HUES48 (cell line): Measurements from ENCODE around the gene RABGAP1L.
"Not testable (repeated sequence)": the region's sequence is repeated elsewhere in the genome, so short reads cannot be mapped to it uniquely, and the experiment has no call there.

Experiments
- H3K27ac ChIP-seq: one replicate; pipeline ENCODE4 v1.7.0; 2013; ENCODE audit warnings: low read depth, low read length, inconsistent platforms
- H3K27me3 ChIP-seq: 2 replicates; pipeline ENCODE4 v1.6.1; 2013; ENCODE audit warnings: mild to moderate bottlenecking, low read length; ENCODE audit not compliant: control insufficient read depth, insufficient read depth
- H3K36me3 ChIP-seq: 2 replicates; pipeline ENCODE4 v1.6.1; 2013; ENCODE audit warnings: low read length; ENCODE audit not compliant: control insufficient read depth, insufficient read depth
- H3K4me1 ChIP-seq: 2 replicates; pipeline ENCODE4 v1.6.1; 2013; ENCODE audit warnings: mild to moderate bottlenecking, low read length; ENCODE audit not compliant: control insufficient read depth, insufficient read depth
- H3K4me3 ChIP-seq: 2 replicates; pipeline ENCODE4 v1.5.1; 2013; ENCODE audit warnings: mild to moderate bottlenecking, low read depth, low read length
- H3K9ac ChIP-seq: 2 replicates; pipeline ENCODE4 v1.6.1; 2013; ENCODE audit warnings: mild to moderate bottlenecking, low read depth, low read length, moderate library complexity
- H3K9me3 ChIP-seq: 2 replicates; pipeline ENCODE4 v1.6.1; 2013; ENCODE audit warnings: low read length; ENCODE audit not compliant: control insufficient read depth, insufficient read depth

Gene RABGAP1L

DNA sequence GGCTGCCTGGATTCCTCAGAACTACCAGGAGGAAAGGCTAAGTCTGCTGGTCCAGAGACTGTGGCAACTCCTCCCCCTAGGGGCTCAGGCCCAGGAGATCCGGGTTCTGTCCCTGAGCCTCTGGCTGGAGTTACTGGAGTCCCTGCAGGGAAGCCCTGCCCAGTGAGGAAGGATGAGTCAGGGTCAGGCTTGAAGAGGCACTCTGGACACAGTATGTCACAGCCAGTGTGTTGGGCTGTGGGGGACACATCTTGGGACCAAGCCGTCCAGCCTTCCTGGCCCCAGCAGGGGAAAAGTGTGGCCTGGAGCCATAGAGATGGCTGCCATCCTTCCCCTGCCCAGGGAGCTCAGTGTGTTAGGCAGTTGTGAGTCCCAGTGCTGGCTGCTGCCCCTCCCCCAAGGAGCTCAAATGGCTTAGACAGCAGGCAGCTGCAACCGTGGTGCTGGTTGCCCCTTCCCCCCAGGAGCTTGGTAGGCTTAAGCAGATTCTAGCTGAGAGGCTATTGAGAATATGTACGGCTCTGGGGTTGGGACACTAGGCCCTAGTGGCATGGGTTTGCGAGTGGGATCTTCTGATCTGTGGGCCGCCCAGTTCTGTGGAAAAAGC, 28.2 kb upstream of the RABGAP1L start:
- Histone ChIP-seq H3K27me3 (no peaks in the 10 kb centered on the region), H3K4me1 (no peaks in the 10 kb centered on the region), H3K4me3 (0 out of 2 replicates have a peak overlapping the region, but pooled peaks have one; percentile 29), H3K27ac (no peak overlapping the region), H3K9ac (no peak overlapping the region), H3K36me3 (no peaks in the 10 kb centered on the region), H3K9me3 (peaks cover 6% of the 10 kb centered on the region; the same call in 1 of the 2 replicates)

DNA sequence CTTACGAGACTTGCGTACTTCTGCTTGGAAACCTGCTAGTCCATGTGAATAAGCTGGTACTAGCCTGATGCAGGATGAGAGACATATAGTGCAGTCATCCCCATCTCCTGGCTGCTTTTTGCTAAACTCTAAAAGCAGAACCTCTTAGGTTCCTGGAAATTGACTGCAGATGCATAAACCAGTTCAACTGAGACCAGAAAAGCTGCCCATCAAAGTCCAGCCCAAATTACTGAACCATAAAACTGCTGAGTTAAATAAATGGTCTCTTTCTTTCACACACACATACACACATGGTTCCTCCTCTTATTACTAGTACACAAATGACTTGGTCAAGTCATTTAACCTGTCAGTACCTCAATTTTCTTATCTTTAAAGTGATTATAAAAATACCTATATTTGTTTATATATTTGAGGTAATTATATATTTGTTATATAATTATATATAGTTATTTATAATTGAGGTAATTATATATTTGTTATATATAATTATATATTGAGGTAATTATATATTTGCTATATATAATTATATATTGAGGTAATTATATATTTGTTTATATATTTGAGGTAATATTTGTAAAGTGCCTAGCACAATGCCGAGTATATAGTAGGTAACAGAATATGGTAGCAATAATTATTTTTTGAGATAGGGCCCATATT, 25.2 kb upstream of the RABGAP1L start:
- Histone ChIP-seq H3K27ac (no peak overlapping the region), H3K4me1 (no peaks in the 10 kb centered on the region), H3K27me3 (no peaks in the 10 kb centered on the region), H3K36me3 (no peaks in the 10 kb centered on the region), H3K4me3 (no peak overlapping the region), H3K9ac (no peak overlapping the region), H3K9me3 (peaks cover 6% of the 10 kb centered on the region; the same call in 1 of the 2 replicates)

DNA sequence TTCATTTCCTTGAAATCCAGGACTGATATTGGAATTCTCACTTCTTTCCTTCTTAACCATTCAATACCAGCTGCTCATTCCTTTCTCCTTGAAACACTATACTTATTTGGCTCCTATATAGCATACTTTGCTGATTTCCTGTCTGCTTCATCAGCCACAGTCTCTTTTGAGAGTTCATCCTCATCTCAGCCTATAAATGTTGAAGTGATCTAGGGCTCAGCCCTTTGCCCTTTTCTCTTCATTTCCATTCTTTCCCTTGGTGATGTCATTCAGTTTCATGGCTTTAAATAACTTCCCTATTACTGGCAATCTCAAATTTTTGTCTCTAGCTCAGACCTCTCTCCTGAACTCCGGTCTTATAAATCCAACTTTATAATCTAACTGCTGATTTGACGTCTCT, 24.1 kb upstream of the RABGAP1L start:
- H3K9ac ChIP-seq = no peak overlapping the region
- H3K27ac ChIP-seq = no peak overlapping the region
- H3K4me3 ChIP-seq = no peak overlapping the region

DNA sequence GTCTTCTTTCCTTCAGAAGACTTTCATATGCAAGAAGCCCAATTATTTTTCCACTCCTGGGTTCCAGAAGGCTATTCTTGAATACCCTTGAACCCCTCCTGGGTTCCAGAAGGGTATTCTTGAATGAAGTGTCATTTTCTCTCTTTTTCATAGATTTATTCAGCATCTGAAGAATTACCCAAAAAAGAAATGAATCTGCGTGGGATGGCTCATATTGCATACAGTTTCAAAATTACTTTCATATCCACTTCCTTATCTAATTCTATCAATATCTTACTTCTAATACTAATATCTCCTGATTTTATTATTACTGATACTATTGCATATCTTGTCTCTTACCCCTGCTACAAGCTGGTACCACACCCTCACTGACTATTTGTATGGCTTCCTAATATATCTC, 22.6 kb upstream of the RABGAP1L start:
- peaks cover 6% of the 10 kb centered on the region; the same call in 1 of the 2 replicates for H3K9me3 ChIP-seq
- H3K9ac ChIP-seq = no peak overlapping the region
- H3K4me1 ChIP-seq = no peaks in the 10 kb centered on the region
- H3K4me3 ChIP-seq = no peak overlapping the region
- H3K27ac ChIP-seq = no peak overlapping the region
- no peaks in the 10 kb centered on the region for H3K36me3 ChIP-seq
- H3K27me3 ChIP-seq = no peaks in the 10 kb centered on the region

More for the DNA sequence above, 24.1 kb upstream of the RABGAP1L start:
- Histone ChIP-seq H3K4me1 (no peaks in the 10 kb centered on the region), H3K27me3 (no peaks in the 10 kb centered on the region), H3K9me3 (peaks cover 6% of the 10 kb centered on the region; the same call in 1 of the 2 replicates), H3K36me3 (no peaks in the 10 kb centered on the region)

DNA sequence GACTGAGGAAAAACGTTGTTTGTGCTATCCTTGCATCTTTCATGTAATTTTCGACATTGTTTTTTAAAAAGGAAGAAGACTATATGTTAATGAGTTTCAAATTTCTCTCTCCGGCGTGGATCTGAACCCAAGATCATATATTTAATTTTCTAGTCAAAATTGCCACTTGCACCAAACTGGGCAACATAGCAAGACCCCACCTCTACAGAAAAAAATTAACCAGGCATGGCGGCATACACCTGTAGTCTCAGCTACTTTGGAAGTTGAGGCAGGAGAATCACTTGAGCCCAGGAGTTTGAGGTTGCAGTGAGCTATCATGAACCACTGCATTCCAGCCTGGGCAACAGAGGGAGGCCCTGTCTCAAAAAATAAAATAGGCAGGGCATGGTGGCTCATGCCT, 16.5 kb upstream of the RABGAP1L start:
- Histone ChIP-seq H3K36me3 (no peaks in the 10 kb centered on the region), H3K4me3 (no peak overlapping the region), H3K27me3 (no peaks in the 10 kb centered on the region), H3K9me3 (no peaks in the 10 kb centered on the region), H3K27ac (no peak overlapping the region), H3K9ac (no peak overlapping the region), H3K4me1 (no peaks in the 10 kb centered on the region)

DNA sequence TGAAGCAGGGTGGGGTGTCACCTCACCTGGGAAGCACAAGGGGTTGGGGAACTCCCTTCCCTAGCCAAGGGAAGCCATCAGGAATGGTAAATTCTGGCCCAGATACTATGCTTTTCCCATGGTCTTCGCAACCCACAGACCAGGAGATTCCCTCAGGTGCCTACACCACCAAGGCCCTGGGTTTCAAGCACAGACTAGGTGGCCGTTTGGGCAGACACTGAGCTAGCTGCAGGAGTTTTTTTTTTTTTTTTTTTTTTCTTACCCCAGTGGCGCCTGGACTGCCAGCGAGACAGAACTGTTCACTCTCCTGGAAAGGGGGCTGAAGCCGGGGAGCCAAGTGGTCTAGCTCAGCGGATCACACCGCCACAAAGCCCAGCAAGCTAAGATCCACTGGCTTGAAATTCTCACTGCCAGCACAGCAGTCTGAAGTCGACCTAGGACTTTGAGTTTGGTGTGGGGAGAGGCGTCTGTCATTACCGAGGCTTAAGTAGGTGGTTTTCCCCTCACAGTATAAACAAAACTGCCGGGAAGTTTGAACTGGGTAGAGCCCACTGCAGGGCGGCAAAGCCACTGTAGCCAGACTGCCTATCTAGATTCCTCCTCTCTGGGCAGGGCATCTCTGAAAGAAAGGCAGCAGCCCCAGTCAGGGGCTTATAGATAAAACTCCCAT, 15.5 kb upstream of the RABGAP1L start:
- H3K9me3 ChIP-seq, H3K9ac ChIP-seq, H3K36me3 ChIP-seq, H3K27me3 ChIP-seq, H3K4me1 ChIP-seq, H3K27ac ChIP-seq, H3K4me3 ChIP-seq: not testable (repeated sequence)

DNA sequence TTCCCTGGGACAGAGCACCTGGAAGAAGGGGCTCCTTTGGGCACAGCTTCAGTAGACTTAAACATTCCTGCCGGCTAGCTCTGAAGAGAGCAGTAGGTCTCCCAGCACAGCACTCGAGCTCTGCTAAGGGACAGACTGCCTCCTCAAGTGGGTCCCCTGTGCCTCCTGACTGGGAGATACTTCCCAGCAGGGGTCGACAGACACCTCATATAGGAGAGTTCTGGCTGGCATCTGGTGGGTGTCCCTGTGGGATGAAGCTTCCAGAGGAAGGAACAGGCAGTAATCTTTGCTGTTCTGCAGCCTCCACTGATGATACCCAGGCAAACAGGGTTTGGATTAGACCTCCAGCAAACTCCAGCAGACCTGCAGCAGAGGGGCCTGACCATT, 14.9 kb upstream of the RABGAP1L start:
- not testable (repeated sequence) for H3K36me3 ChIP-seq, H3K27me3 ChIP-seq, H3K4me3 ChIP-seq, H3K9me3 ChIP-seq, H3K4me1 ChIP-seq, H3K9ac ChIP-seq, H3K27ac ChIP-seq

DNA sequence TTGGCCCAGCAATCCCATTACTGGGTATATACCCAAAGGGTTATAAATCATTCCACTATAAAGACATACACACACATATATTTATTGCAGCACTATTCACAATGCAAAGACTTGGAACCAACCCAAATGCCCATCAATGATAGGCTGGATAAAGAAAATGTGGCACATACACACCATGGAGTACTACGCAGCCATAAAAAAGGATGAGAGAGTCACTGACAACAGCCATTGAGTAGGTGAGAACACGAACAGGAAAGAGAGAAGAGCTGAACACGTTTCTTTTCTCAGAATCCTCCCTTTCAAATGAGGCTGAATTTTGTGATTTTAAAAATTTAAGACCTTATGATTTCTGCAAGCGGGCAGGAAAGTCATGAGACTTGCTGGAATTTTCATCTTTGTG, 10.1 kb upstream of the RABGAP1L start:
- no peaks in the 10 kb centered on the region for H3K9me3 ChIP-seq
- H3K36me3 ChIP-seq = no peaks in the 10 kb centered on the region
- no peak overlapping the region for H3K27ac ChIP-seq
- H3K4me3 ChIP-seq = no peak overlapping the region
- H3K9ac ChIP-seq = no peak overlapping the region
- H3K4me1 ChIP-seq = no peaks in the 10 kb centered on the region
- H3K27me3 ChIP-seq = no peaks in the 10 kb centered on the region

DNA sequence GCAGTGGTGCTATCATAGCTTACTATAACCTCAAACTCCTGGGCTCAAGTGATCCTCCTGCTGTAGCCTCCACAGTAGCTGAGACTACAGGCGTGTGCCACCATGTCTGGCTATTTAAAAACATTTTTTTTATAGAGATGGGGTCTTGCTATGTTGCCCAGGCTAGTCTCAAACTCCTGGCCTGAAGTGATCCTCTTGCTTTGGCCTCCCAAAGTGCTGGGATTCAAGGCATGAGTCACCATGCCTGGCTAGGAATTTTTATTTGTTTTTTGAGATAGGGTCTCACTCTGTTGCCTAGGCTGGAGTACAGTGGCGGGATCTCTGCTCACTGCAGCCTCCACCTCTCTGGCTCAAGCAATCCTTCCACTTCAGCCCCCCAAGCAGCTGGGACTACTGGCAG, 8.8 kb upstream of the RABGAP1L start:
- H3K27ac ChIP-seq = no peak overlapping the region
- no peak overlapping the region for H3K9ac ChIP-seq
- H3K9me3 ChIP-seq = no peaks in the 10 kb centered on the region
- no peaks in the 10 kb centered on the region for H3K36me3 ChIP-seq
- no peaks in the 10 kb centered on the region for H3K27me3 ChIP-seq
- H3K4me1 ChIP-seq = no peaks in the 10 kb centered on the region
- H3K4me3 ChIP-seq = no peak overlapping the region

DNA sequence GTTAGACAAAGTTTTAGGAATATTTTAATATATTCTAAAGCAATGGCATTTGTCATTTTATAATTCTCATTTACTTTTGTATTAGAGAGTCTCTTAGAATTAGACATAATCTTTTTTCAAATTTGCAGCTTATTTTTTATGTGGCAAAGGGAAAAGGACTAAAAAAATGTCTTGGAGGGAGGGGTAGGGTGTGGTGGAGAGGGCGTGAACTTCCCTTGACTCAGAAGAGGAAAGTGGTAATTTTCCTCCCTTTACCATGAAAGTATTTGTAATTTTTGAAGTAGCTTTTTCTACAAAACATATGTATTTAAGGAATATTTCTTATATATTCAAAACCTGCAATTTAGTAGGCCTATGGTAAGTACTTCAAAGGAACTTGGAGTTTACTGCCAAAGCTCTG, 6.9 kb upstream of the RABGAP1L start:
- Histone ChIP-seq H3K4me1 (no peaks in the 10 kb centered on the region), H3K27me3 (no peaks in the 10 kb centered on the region), H3K27ac (no peak overlapping the region), H3K4me3 (no peak overlapping the region), H3K9me3 (no peaks in the 10 kb centered on the region), H3K9ac (no peak overlapping the region), H3K36me3 (no peaks in the 10 kb centered on the region)

DNA sequence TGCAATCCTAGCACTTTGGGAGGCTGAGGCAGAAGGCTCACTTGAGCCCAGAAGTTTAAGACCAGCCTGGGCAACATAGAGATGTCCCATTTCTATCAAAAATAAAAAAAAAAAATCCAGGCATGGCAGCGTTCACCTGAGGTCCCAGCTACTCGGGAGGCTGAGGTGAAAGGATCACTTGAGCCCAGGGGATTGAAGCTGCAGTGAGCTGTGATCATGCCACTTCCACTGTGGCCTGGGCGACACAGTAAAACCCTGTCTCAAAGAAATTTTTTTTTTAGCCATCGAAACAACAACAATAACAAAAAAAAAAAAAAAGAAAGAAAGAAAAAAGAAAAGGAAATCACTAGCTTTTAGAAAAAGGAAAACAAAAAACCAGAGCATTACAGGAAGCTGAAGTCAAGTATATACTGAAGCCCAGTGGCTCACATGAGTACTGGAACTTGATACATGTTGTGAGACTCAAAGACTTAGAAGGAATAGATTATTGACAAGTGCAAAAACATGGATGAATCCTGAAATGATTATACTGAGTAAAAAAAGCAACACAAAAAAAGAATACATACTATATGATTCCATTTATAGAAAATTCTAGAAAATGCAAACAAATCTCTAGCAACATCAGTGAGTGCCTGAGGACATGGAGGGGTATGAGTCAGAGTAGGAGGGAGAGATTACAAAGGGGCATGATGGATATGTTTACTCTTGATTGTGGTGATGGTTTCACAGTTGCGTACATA, 6.1 kb upstream of the RABGAP1L start:
- Histone ChIP-seq H3K36me3 (no peaks in the 10 kb centered on the region), H3K4me1 (peaks cover 1% of the 10 kb centered on the region; the same call in 1 of the 2 replicates), H3K27ac (no peak overlapping the region), H3K9ac (no peak overlapping the region), H3K9me3 (no peaks in the 10 kb centered on the region), H3K4me3 (no peak overlapping the region), H3K27me3 (peaks cover under 1% of the 10 kb centered on the region; the same call in 1 of the 2 replicates)
